Lower leg skin (tissue), 4 donors: ENCODE results near the gene DLST. TPM values are rescaled to one million over a fixed set of nuclear protein-coding genes. Genes with fewer than 3 reads are reported as not detected.

ENCODE experiments used
- DNase-seq, 2 donors: peaks; one replicate each; pipeline ENCODE4 v3.0.0-alpha.2; 2019; ENCODE audit warnings: low spot score in 2 of 2
- H3K4me3 ChIP-seq: fragments of 200-600 bp; sonication (generic); 2 replicates; pipeline ENCODE4 v1.5.1; 2017; ENCODE audit warnings: mild to moderate bottlenecking, low read depth; ENCODE audit not compliant: poor library complexity, severe bottlenecking
- CTCF ChIP-seq, 3 donors: fragments of 450-650 bp; IDR thresholded peaks; one replicate each; pipeline ENCODE4 v1.5.1; 2016; ENCODE audit warnings: antibody characterized with exemption in 3 of 3, mild to moderate bottlenecking in 3 of 3, moderate library complexity in 2 of 3
- POLR2A ChIP-seq, 2 donors: fragments of 450-650 bp; IDR thresholded peaks; one replicate each; pipeline ENCODE4 v1.6.1; 2016 to 2017; ENCODE audit warnings: antibody characterized with exemption in 2 of 2, mild to moderate bottlenecking in 1 of 2, moderate library complexity in 1 of 2
- WGBS, 2 donors: methylation state at CpG; one replicate each; pipeline ENCODE4 v1.1.5; 2018; 5-methylcytosine and 5-hydroxymethylcytosine counted together
- intact Hi-C: fragments of 100-400 bp; cut with DNase I; formaldehyde crosslinking; loops from one replicate; pipeline ENCODE4 v1.15.0; 2023; ENCODE audit warnings: low total_unique reads
- total RNA-seq, 4 donors: library from RNA; depleted of rRNA; stranded (reverse); fragments of >200 nt; gene quantifications; one replicate each; pipeline ENCODE4 v1.1.0, GENCODE V29; 2016

Gene DLST
- total RNA-seq, 4 donors from 2014 or later, result 65.0 to 126 (median 73.8) TPM

DNA sequence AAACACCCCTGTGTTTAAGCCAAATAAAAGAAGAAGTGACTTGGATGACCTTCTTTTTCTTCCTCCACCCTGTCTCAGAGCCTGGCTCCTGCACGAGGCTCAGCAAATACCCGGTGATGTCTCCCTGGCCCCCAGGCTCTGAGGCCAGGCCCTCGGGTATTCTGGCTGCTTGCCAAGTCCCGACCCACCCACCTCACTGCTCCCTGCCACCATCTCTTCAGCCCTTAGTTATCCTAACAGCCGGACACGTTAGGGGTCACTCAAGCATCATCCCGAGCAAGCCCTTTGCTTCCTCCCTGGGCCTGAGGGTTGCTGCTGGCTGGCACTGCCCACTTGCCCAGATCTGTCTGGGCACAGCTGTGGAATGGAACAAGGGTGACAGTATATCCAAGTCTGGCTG is 34.1 kb downstream of the DLST start:
- intact Hi-C loops, result loop anchor here (10.0 kb wide), 1 partner anchor 169 kb away; no protein-coding TSS in a partner anchor
- 36 to 41% methylated on average over 7 of the region's 7 CpGs for WGBS, 2 donors
- DNase-seq, result peak in 1 of 2 donors; percentile 84
- no peak for TF ChIP-seq POLR2A (IDR thresholded peaks at IDR 0.05)
- TF ChIP-seq CTCF (IDR thresholded peaks at IDR 0.05), result no peak
- no peak overlapping the region for H3K4me3 ChIP-seq

GRCh38 chr14:74917178-74917543 is 35.4 kb downstream of the DLST start:
- no peak overlapping the region for H3K4me3 ChIP-seq
- no peak for DNase-seq
- intact Hi-C loops, result loop anchor here (10.0 kb wide), 1 partner anchor 168 kb away; no protein-coding TSS in a partner anchor
- WGBS, 2 donors, result 62 to 70% methylated on average over 5 of the region's 5 CpGs
- TF ChIP-seq CTCF (IDR thresholded peaks at IDR 0.05) (no peak), POLR2A (IDR thresholded peaks at IDR 0.05) (no peak)

GRCh38 chr14:74917646-74918081 is 35.9 kb downstream of the DLST start:
- H3K4me3 ChIP-seq, result no peak overlapping the region
- DNase-seq, result peak; percentile 65 to 94
- TF ChIP-seq CTCF (IDR thresholded peaks at IDR 0.05) (no peak), POLR2A (IDR thresholded peaks at IDR 0.05) (no peak)
- WGBS, 2 donors, result 18 to 23% methylated on average over 13 of the region's 13 CpGs
- intact Hi-C loops, result loop anchor here (10.0 kb wide), 1 partner anchor 167 kb away; no protein-coding TSS in a partner anchor

DNA sequence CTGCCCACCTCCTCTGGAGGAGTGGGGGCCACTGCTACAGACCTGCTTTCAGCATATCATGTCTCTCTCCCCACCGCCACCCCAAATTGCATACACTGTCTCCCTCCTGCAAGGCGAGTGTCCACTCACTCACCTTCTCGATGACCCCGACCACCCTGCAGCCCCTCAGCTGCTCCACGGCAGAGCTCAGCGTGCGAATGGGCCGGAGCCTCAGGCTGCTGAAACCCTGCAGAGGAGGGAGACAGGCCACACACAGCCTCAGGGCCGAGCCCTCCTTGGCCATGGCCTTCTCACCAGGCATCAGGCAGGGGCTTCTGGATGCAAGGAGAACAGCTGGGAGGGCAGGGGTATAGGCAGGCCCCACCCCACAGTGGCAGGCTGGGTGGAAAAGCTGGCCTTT is 36.7 kb downstream of the DLST start:
- TF ChIP-seq CTCF (IDR thresholded peaks at IDR 0.05) (no peak), POLR2A (IDR thresholded peaks at IDR 0.05) (no peak)
- WGBS, 2 donors, result 86 to 93% methylated on average over 8 to 9 of the region's 9 CpGs
- intact Hi-C loops, result loop anchor here (10.0 kb wide), 1 partner anchor 166 kb away; no protein-coding TSS in a partner anchor
- H3K4me3 ChIP-seq, result no peak overlapping the region
- no peak for DNase-seq

DNA sequence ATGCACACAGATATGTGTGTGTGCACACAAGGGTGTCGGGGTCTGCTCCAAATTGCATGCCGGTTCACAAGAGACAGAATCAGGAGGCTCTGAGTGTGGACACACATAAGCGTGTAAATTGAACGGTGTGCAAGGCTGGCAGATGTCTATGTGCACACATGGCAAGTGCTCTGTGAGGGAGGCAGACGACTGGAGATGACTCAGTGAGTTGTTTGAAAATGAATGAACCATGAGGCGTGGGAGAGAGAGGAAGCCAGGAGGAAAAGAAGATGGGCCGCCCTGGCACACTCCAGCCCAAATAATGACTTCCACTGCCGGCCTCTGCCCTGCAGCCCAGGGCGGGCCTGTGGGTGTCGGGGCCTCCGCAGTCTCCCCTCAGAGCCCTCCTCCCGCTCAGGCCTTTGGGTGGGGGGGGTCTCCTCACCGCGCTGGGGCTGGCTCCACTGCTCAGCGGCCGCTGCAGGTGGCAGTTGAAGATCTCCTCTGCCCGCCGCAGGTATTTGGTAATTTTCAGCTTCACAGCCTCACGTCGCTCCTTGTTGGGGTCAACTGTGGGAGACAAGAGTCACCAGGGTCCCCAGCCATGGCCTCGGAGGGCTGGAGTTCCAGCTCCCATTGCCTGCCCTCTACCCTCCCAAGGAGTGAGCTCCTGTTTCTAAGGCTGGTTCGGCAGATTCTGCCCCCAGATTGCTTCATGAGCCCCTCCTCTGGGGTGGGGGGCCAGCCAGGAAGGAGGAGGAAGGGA is 37.9 kb downstream of the DLST start:
- 73 to 77% methylated on average over 21 to 22 of the region's 22 CpGs for WGBS, 2 donors
- DNase-seq, result peak in 1 of 2 donors; percentile 76
- TF ChIP-seq POLR2A (IDR thresholded peaks at IDR 0.05) (no peak), CTCF (IDR thresholded peaks at IDR 0.05) (no peak)
- intact Hi-C loops, result loop anchor here (10.0 kb wide), 1 partner anchor 165 kb away; no protein-coding TSS in a partner anchor
- H3K4me3 ChIP-seq, result no peak overlapping the region
